SKM-1 (cell line): ENCODE measurements around the gene CAP2.
A peak's percentile ranks its signal among the peaks of the same experiment; 100 is the strongest.
"Not testable (repeated sequence)": the region's sequence is repeated elsewhere in the genome, so short reads cannot be mapped to it uniquely, and the experiment has no call there.

Experiments
- DNase-seq: peaks from one replicate; lab custom pipeline; 2025; ENCODE audit not compliant: unreplicated experiment; lab: John Stamatoyannopoulos, UW

The CAP2 gene

DNA sequence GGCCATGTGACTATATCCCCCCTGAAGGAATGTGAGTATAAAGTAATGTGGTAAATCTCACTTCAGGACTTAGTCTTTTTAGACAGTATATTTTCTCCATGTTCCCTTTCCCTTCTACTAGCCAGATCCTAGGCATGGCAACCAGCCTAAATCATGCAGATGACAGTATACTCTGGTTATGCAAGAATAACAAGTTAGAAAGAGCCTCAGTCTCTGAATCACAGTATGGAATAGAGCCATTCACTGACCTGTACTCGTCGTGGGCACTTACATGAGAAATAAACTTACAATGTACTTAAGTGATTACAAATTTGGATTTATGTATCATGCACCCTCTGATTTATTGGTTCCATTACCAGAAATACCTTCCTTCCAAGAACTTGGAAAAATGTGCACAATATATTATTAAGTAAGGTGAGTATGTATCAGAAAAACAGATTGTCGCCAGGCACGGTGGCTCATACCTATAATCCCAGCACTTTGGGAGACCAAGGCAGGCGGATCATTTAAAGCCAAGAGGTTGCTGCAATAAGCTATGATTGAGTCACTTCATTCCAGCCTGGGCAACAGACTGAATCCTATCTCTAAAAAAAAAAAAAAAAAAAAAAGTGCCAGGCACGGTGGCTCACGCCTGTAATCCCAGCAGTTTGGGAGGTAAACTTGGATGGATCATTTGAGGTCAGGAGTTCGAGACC, 181.6 kb downstream of the CAP2 start:
- DNase-seq, result no peak

DNA sequence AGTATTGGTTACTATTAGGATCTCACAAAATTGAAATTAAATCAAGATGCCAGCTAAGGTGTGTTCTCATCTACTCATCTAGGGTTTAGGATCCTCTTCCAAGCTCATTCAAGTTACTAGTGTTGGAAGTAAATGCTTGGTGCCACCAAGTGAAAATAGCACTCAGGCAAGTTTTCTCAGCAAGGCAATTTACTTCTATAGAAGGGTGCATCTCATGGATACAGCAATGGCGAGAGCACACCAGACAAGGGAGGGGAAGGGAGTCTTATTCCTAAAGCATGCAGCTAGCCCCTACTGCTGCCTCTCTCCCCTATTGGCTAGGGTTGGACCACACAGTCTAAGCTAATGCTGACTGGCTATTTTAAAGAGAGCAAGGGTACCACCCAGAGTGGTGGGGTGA, 183.7 kb downstream of the CAP2 start:
- DNase-seq, result no peak

DNA sequence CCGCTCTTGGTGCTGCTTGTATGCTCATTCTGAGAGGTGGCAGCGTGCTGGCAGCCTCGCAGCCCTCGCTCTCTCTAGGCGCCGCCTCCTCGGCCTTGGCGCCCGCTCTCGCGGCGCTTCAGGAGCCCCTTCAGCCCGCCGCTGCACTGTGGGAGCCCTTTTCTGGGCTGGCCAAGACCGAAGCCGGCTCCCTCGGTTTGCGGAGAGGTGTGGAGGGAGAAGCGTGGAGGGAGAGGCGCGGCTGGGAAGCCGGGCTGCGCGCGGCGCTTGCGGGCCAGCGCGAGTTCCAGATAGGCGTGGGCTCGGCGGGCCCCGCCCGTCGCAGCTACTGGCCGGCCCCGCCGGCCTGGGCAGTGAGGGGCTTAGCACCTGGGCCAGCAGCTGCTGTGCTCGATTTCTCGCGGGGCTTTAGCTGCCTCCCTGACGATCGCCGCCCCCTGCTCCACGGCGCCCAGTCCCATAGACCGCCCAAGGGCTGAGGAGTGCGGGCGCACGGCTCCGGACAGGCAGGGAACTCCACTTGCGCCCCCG, 187.2 kb downstream of the CAP2 start:
- DNase-seq, result no peak

- DNase-seq, result not testable (repeated sequence)
These were observed 187.9 kb downstream of the CAP2 start for GRCh38 chr6:17581282-17581681.

GRCh38 chr6:17583811-17584210, 190.4 kb downstream of the CAP2 start:
- no peak for DNase-seq

DNA sequence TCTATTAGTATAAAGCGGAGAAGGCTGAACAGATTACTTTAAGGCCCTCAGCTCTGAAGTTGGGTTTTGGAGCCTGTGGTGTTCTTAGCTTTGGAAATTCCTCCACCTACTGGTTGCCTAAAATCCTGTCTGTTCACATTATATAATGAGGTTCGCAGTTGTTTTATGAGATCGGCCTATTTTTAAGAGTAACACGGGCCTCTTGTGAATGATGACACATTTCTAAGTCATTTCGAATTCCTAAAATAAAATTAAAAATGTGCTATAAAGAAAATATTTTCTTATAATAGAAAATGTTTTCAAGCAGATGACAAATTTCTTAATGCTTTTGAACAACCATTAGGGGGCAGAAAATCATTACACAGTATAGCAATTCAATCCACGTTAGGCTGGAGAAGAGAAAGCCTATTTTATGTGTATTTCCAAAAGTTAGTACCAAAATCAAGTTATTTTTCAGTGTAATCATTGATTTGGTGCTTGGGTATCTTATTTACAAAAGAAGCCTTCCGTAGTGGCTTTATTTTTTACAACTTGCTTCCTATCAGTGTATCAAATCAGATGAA, 190.9 kb downstream of the CAP2 start:
- DNase-seq, result peak; percentile 35

DNA sequence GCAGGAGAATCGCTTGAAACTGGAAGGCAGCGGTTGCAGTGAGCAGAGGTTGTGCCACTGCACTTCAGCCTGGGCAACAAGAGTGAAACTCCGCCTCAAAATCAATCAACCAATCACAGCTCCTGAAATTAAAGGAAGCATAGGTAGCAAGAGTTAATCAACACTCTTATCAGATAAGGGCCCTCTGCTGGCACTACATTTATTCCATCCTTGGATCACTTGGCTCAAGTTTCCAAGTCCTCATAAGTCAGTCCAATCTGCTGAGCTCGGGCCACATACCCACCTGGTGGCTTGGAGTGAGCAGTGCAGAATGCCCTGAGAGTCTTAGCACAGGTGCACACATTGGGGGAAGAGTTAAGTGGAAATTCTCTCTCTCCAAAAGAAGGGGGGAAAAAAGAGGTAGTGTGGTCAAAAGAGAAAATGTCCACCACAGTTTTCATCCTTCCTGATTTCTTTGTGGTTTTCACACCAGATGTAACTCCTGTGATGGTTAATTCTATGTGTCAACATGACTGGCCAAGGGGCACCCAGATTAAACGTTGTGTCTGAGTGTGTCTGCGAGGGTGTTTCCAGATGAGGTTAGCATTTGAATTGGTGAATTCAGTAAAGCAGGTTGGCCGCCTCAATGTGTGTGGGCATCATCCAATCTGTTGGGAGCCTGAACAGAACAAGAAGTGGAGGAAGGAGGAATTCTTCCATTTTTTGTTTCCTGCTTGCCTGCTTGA, 192.5 kb downstream of the CAP2 start:
- no peak for DNase-seq

- DNase-seq, result not testable (repeated sequence)
These were observed 193.2 kb downstream of the CAP2 start for GRCh38 chr6:17586623-17587022.

DNA sequence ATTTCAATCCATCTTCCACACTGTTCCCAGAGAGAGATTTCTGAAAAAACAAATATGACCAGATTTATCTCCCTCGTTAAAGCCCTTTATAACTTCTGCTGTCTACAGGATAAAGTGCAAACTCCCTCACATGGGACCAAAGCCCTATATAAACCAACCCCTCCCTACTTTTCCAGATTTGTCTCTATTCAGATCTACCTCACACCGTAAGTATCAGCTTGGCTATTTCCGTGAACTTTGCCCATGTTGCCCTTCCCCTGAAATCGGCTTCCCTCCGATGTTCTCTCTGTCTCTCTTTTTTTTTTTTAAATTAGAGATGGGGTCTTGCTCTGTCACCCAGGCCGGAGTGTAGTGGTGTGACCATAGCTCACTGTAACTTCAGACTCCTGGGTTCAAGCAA, 194.6 kb downstream of the CAP2 start:
- DNase-seq, result no peak

GRCh38 chr6:17589406-17590096, 196.2 kb downstream of the CAP2 start:
- no peak for DNase-seq

DNA sequence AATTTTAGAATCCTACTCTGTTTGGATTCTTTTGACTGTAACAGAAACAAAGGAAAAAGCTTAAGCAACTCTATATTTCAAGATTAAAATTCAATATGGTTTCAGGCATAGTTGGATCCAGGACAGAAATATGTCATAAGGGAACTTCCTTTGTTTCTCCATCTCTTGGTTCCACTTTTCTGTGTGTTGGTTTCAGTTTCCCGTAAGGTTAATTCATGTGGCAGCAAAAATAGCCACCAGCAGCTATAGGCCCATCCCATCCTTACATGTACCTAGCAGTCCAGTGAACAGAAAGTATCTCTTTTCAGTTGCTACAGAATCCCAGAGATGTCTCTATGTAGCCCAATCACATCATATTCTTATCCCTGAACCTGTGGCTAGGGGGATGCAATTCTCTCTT, 197.9 kb downstream of the CAP2 start:
- DNase-seq, result peak; percentile 39

DNA sequence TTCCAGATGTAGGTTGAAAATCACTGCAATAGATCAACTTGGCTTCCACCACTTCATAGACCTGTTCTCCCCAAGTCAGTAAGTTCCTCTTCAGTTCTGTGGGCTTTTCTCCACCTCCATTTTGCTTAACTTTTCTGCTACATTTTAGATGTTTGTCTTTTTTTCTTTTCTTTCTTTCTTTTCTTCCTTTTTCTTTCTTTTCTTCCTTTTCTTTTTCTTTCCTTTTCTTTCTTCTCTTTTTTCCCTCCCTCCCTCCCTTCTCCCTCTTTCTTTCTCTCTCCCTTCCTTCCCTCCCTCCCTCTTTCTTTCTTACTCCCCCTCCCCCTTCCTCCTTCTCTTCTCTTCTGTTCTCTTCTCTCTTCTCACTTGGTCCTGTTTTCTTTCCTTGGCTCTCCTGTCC, 199.9 kb downstream of the CAP2 start:
- DNase-seq, result no peak

DNA sequence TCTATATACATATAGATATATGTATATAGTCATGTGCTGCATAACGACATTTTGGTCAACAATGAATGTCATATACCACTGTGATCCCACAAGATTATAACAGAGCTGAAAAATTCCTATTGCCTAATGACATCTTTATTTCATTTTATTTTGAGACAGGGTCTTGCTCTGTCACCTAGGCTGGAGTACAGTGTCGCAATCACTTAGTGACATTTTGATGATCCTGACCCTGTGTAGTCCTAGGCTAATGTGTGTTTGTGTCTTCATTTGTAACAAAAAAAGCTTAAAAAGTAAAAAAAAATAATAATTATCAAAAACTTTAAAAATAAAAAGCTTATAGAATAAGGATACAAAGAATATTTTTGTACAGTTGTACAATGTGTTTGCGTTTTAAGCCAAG, 202.7 kb downstream of the CAP2 start:
- DNase-seq, result no peak

DNA sequence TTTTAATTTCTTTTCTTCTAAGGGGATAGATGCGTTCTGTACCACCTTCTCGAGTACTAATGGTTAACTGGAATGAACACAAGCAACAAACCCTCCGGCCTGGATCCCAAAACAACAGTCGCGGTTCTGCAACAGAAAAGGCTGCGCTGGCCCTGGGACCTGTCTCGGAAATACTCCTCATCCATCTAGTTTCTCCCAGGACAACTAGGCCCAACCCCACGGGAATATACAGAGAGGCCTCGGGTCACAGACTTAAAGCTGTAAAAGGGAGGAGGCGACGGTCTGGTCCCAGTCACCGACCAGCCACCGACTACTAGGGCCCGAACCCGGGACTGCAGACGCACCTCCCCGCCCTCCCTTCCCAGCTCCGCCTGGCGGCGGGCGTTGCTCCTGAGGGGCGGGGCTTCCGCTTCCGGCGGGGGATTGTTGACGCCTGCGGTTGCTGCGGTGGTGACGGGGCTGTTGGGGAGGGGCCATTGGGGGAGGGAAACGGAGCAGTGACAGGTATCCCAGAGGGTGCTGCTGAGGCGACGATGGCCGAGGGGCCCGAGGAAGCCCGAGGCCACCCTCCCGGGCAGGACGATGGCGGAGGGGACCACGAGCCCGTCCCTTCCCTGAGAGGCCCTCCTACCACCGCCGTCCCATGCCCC, 206.6 kb downstream of the CAP2 start, which contains the start of gene FAM8A1:
Gene FAM8A1 (plus strand): TSS at position 426 of the 650 bp plus-strand sequence. CDS start 108 bp downstream, at position 534.
- DNase-seq, result peak; percentile 75

GRCh38 chr6:17600527-17601385, 207.4 kb downstream of the CAP2 start:
- DNase-seq, result no peak

DNA sequence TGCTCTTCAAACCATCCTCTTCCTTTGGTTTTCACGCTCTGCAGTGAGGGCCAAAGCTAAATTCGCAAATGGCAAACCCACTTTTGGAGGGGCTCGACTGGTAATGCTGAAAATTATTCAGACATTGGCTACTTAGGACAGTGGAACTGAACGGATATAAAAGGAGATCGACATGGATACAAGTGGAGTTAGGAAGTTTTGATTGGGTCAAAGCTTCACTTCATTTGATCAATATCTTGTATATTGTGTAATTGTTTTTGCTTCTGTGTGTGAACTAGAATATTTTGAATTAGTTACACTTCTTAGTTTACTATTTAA, 207.9 kb downstream of the CAP2 start:
- no peak for DNase-seq

DNA sequence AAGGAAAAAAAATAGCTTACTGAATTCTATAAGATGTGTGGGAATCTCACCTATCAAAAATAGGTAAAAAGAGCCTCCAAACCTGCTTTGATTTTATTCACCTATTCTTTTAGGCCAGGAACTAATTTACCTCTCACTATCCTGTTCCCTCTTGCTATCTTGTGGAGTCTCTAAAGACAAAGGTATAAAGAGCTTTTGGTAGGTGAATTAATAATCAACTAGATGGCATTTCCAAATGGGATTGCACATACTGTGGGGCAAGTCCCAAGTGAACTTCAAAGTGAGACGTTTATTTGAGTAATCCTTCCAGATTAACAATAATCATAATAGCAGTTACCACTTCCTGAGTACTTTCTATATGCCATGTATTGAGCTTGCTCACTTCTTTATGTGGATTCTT, 209.5 kb downstream of the CAP2 start:
- DNase-seq, result no peak

DNA sequence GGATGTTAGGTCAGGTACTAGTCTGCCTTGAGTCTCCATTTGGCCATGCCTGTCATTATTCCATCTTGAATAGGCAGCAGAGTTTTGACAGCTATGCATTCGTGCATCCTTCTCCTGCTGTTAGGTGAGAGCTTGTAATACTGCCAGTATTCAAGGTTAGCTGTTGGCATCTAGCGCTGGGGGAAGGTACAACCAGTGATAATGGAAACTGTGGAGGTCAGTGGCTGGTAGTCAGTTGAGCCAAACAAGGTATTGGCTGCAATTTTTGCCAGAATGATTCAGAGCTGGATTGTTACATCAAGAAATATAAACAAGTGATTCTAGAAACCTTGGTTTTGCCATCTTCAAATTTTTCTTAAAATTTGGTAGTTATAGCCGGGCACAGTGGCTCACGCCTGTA, 213.2 kb downstream of the CAP2 start:
- no peak for DNase-seq
